ENCODE results near the gene TVP23C.

TVP23C gene

GRCh38 chr17:15462976-15463772 lies 100.1 kb downstream of the TVP23C start:
- no peak for DNase-seq

- DNase-seq = no peak
Measured at GRCh38 chr17:15457723-15458094, 105.6 kb downstream of the TVP23C start.

GRCh38 chr17:15456972-15457722 lies 106.1 kb downstream of the TVP23C start:
- no peak for DNase-seq

GRCh38 chr17:15456496-15456895 lies 106.8 kb downstream of the TVP23C start:
- DNase-seq = no peak

- no peak for DNase-seq
Measured at GRCh38 chr17:15454346-15454745, 108.9 kb downstream of the TVP23C start.

- DNase-seq = no peak
Measured at GRCh38 chr17:15453782-15454181, 109.5 kb downstream of the TVP23C start.

- no peak for DNase-seq
Measured at GRCh38 chr17:15453246-15453645, 110.0 kb downstream of the TVP23C start.

- DNase-seq = no peak
Measured at GRCh38 chr17:15452746-15453145, 110.5 kb downstream of the TVP23C start.

All from CD4-positive, alpha-beta T cell treated with Interleukin-17A for 1 hour (primary cell).